Uterus (tissue), 2 donors: ENCODE measurements around the gene C5.

Experiments used
- POLR2A ChIP-seq, 2 donors: fragments of 450-650 bp; IDR thresholded peaks; one replicate each; pipeline ENCODE4 v1.6.1; 2016; ENCODE audit warnings: antibody characterized with exemption in 2 of 2, mild to moderate bottlenecking in 1 of 2, moderate library complexity in 1 of 2
- TF ChIP-seq, protein P1 (sequence below), 4 experiments: fragments of 200-600 bp in 2 of 4; fragments of 450-650 bp in 2 of 4; sonication (generic) in 2 of 4; IDR thresholded peaks; one replicate each; pipeline ENCODE4 v1.5.1; 2016 to 2019; ENCODE audit warnings: antibody characterized with exemption in 4 of 4, mild to moderate bottlenecking in 2 of 4, moderate library complexity in 1 of 4

DNA sequence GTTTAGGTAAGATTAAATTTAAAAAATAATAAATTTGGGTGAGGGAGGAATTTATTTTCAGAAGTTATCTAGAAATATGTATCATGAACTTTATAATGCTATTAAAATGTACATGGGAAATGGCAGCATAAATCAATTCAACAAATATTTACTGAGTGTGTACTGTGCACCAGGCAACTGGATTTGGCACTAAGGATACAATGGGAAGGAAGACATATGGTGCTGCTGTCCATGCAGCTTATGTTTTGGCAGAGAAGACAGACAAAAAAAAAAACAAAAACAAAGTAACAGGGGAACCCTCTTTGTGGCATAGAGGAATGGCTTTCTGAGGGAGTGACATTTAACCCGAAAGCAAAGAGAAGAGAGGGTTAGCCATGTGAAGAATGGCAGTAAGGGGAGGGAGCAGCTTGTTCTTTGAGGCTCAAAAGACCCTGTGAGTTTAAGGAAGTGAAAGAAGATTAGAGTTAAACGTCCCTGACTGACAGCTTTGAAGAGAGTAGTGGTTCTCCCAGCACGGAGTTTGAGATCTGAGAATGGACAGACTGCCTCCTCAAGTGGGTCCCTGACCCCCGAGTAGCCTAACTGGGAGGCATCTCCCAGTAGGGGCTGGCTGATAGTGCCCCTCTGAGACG is 48.6 kb upstream of the C5 start:
- TF ChIP-seq, protein P1, sequence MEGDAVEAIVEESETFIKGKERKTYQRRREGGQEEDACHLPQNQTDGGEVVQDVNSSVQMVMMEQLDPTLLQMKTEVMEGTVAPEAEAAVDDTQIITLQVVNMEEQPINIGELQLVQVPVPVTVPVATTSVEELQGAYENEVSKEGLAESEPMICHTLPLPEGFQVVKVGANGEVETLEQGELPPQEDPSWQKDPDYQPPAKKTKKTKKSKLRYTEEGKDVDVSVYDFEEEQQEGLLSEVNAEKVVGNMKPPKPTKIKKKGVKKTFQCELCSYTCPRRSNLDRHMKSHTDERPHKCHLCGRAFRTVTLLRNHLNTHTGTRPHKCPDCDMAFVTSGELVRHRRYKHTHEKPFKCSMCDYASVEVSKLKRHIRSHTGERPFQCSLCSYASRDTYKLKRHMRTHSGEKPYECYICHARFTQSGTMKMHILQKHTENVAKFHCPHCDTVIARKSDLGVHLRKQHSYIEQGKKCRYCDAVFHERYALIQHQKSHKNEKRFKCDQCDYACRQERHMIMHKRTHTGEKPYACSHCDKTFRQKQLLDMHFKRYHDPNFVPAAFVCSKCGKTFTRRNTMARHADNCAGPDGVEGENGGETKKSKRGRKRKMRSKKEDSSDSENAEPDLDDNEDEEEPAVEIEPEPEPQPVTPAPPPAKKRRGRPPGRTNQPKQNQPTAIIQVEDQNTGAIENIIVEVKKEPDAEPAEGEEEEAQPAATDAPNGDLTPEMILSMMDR (IDR thresholded peaks at IDR 0.05): no peak
- no peak for TF ChIP-seq POLR2A (IDR thresholded peaks at IDR 0.05)
